NB4 (cell line): Measurements from ENCODE around the gene LTF.

Source experiments
- DNase-seq: peaks from one replicate; pipeline ENCODE4 v3.0.0; 2010; ENCODE audit warnings: low read depth
- H3K4me3 ChIP-seq: one replicate; pipeline ENCODE4 v1.5.1; 2011; ENCODE audit warnings: mild to moderate bottlenecking, low read depth, low read length, moderate library complexity
- MYC ChIP-seq: IDR thresholded peaks from 2 replicates; pipeline ENCODE4 v1.6.1; 2011; ENCODE audit warnings: low read depth, low read length
- POLR2A ChIP-seq: IDR thresholded peaks from 2 replicates; pipeline ENCODE4 v1.6.1; 2011; ENCODE audit warnings: mild to moderate bottlenecking; ENCODE audit not compliant: insufficient read length; ENCODE audit errors: extremely low read depth
- TF ChIP-seq, protein P1 (sequence below): IDR thresholded peaks from one replicate; pipeline ENCODE4 v1.5.1; 2012; ENCODE audit warnings: low read depth, low read length
- TF ChIP-seq, protein P2 (sequence below): IDR thresholded peaks from 2 replicates; pipeline ENCODE4 v1.6.1; 2011; ENCODE audit warnings: low read depth, low read length

LTF gene

DNA sequence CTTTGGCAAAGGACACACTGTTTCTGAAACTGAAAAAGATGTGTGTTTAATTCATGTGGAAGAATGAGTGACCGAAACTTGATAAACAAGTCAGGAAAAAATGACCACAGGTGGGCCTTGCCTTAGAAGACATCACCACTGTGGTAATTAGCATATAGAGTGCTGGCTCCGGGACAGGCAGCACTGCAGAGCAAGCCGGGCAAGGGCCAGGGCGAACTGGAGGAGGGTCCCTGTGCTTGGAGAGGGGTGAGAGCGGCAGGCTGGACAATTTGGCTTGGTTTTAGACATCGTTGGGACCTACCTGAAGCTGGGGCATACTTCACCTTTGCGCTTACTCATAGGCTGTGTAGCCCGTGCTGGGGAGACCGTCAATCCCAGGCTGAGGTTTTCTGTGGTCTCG lies 41.2 kb upstream of the LTF start:
- H3K4me3 ChIP-seq, result no peak overlapping the region
- TF ChIP-seq MYC (no peak), POLR2A (no peak)
- no peak for DNase-seq

DNA sequence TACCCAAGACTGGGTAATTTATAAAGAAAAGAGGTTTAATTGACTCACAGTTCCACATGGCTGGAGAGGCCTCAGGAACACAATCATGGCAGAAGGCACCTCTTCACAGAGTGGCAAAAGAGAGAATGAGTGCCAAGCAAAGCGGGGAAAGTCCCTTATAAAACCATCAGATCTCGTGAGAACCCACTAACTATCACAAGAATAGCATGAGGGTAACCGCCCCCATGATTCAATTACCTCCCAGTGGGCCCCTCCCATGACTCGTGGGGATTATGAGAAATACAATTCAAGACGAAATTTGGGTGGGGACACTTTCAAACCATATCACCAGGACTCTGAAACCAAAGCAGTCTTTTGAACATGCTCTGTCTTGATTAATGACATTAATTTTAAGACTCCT lies 40.1 kb upstream of the LTF start:
- TF ChIP-seq MYC, result no peak
- TF ChIP-seq, protein P1, sequence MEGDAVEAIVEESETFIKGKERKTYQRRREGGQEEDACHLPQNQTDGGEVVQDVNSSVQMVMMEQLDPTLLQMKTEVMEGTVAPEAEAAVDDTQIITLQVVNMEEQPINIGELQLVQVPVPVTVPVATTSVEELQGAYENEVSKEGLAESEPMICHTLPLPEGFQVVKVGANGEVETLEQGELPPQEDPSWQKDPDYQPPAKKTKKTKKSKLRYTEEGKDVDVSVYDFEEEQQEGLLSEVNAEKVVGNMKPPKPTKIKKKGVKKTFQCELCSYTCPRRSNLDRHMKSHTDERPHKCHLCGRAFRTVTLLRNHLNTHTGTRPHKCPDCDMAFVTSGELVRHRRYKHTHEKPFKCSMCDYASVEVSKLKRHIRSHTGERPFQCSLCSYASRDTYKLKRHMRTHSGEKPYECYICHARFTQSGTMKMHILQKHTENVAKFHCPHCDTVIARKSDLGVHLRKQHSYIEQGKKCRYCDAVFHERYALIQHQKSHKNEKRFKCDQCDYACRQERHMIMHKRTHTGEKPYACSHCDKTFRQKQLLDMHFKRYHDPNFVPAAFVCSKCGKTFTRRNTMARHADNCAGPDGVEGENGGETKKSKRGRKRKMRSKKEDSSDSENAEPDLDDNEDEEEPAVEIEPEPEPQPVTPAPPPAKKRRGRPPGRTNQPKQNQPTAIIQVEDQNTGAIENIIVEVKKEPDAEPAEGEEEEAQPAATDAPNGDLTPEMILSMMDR, result no peak
- TF ChIP-seq, protein P2, sequence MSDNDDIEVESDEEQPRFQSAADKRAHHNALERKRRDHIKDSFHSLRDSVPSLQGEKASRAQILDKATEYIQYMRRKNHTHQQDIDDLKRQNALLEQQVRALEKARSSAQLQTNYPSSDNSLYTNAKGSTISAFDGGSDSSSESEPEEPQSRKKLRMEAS, result no peak
- no peak for TF ChIP-seq POLR2A
- DNase-seq, result no peak
- no peak overlapping the region for H3K4me3 ChIP-seq

DNA sequence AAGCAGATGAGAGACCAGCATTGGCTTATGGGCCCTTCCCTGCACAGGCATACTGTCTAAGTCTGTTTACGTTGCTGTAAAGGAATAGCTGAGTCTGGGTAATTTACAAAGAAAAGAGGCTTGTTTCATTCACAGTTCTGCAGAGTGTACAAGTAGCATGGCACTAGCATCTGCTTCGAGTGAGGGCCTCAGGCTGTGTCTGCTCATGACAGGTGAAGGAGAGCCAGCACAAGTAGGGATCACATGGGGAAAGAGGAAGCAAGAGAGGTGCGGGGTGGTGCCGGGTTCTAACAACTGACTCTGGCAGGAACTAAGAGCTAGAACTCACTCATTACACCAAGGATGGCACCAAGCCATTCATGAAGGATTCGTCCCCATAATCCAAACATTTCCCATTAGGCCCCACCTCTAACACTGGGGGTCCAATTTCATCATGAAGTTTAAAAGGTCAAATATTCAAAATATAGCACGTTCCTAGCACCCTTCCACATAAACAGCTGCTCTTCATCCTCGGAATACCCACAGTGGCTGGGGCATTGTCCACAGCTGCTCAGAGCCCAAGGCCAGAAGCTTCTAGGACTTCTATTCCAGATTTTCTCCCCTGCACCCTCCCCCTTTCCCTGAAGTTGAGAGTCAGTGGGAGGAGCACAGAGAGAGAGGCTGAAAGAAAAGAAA lies 38.6 kb upstream of the LTF start:
- no peak for DNase-seq
- TF ChIP-seq POLR2A, result no peak
- TF ChIP-seq, protein P1, result no peak
- TF ChIP-seq, protein P2, result no peak
- no peak for TF ChIP-seq MYC

DNA sequence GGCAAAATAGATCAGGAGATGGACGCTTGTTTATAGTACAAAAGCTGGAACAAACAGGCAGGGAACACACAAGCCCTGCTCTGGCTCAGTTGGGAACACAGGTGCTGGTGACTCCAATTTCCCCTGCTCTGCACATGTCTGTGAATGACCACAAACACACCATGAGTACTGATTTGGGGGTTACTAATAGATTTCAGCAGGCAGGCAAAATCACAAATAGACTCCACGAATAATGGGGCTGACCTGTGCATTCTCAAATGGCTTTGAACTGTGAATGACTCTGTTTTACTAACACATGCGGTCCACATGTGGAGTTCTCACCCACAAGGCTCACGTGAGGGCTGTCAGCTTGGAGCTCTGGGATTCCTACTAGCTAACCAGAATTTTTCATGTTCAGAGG lies 37.0 kb upstream of the LTF start:
- no peak for DNase-seq
- H3K4me3 ChIP-seq, result no peak overlapping the region
- no peak for TF ChIP-seq POLR2A

More for the DNA sequence above, 38.6 kb upstream of the LTF start:
- H3K4me3 ChIP-seq, result no peak overlapping the region

DNA sequence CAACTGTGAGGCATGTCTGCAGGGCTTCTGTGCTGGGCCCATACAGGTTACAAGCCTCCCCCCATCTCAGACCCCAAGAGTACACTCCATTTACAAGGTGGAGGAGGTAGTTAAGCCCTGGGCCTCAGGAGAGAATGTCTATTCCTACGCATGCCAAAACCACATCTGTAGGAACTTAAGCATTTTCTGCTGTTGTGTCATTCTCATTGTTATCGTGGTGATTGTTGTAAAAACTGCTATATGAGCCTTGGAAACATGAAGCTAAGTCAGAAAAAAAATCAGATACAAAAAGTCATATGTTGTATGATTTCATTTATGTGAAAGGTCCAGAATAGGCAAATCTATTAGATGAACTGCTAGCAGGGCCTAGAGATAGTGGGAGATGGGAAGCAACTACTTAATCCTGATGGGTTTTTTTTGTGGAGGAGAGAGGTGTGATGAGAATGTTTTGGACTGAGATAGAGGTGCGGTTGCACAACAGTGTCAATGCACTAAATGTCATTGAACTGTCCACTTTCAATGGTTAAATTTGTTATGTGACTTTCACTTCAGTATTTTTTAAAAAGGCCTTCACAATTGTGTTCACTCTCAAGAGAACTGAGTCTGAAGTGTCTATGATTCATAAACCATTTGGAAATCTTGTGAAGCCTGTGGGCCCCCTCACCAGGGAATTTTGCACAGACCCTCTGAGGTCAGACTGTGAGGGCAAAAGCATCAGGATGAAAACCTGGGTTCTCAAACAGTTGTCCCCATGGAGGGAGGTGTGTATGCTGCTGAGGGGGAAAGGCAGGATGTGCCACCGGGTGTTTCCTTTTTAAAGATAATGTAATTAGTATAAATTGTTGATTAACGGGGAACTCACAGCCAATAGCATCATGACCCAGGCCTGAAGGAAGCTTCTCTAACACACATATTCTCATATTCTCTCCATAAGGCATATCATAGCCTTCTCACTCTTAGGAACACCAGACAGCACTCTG lies 36.2 kb upstream of the LTF start:
- DNase-seq, result peak; percentile 20
- no peak overlapping the region for H3K4me3 ChIP-seq
- TF ChIP-seq, protein P1, result no peak
- TF ChIP-seq, protein P2, result no peak
- TF ChIP-seq POLR2A (no peak), MYC (no peak)

DNA sequence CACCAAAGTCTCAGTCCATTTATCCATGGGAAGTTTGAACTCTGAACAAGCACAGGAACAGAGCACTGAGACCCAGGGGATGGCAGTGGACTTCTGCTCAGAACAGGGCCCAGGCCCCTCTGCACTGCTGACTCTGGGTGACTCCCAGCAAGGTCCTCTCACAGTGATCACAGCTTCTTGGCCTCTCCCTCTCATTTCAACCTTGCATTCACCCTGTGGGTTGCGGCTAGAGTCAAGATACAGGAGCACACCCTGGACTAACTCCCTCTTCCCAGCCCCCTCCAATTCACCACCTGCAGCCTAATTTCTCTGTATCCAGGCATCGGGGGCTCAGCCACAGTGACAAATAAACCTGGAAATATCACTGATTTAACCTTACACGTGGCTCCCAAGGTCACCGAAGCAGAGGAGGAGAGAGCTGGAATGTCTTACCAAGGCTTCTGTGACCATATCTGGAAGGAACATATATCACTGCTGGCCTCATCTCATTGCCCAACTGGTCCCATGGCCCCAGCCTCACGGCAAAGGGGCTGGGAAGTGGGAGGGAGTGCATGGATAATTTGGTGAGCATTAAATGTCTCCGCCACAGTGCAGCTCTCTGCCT lies 34.3 kb upstream of the LTF start:
- H3K4me3 ChIP-seq, result no peak overlapping the region
- TF ChIP-seq, protein P2, result no peak
- TF ChIP-seq, protein P1, result no peak
- no peak for TF ChIP-seq MYC
- no peak for TF ChIP-seq POLR2A
- DNase-seq, result no peak
